Spinal cord (tissue), 10 donors: ENCODE measurements around the gene GRIK2. TPM values are rescaled to one million over a fixed set of nuclear protein-coding genes. Genes with fewer than 3 reads are reported as not detected.

Source experiments
- DNase-seq, 6 donors: peaks; one replicate each; pipeline versions ENCODE4 v3.0.0 to v3.0.0-alpha.2; 2013 to 2015; ENCODE audit warnings: low spot score in 6 of 6, low read depth in 4 of 6
- H3K27ac ChIP-seq: one replicate; pipeline ENCODE4 v1.5.1; 2013; ENCODE audit warnings: low read depth, low read length, control low read depth
- H3K27me3 ChIP-seq: one replicate; pipeline ENCODE4 v1.6.1; 2013; ENCODE audit warnings: low read length; ENCODE audit not compliant: control insufficient read depth, insufficient read depth
- H3K36me3 ChIP-seq: one replicate; pipeline ENCODE4 v1.6.1; 2013; ENCODE audit warnings: low read length; ENCODE audit not compliant: control insufficient read depth, insufficient read depth
- H3K4me1 ChIP-seq: one replicate; pipeline ENCODE4 v1.6.1; 2013; ENCODE audit warnings: low read length; ENCODE audit not compliant: control insufficient read depth, insufficient read depth
- H3K4me3 ChIP-seq: one replicate; pipeline ENCODE4 v1.5.1; 2013; ENCODE audit warnings: low read depth, low read length, control low read depth
- H3K9me3 ChIP-seq: one replicate; pipeline ENCODE4 v1.6.1; 2013; ENCODE audit warnings: low read length; ENCODE audit not compliant: control insufficient read depth, insufficient read depth
- WGBS: methylation state at CpG from one replicate; pipeline ENCODE4 v1.1.5; 2013; ENCODE audit warnings: missing lambda C conversion rate; ENCODE audit not compliant: insufficient coverage; 5-methylcytosine and 5-hydroxymethylcytosine counted together
- polyA plus RNA-seq, 2 donors: library from polyadenylated mRNA; unstranded; fragments of 120-200 nt; gene quantifications; one replicate each; pipeline ENCODE4 v1.2.1, GENCODE V29; 2013; ENCODE audit not compliant: insufficient read length in 2 of 2
- total RNA-seq, 2 donors: library from RNA; depleted of rRNA in 1 of 2; stranded (reverse); fragments of 120-200 nt in 1 of 2; fragments of >200 nt in 1 of 2; gene quantifications; one replicate each; pipeline versions ENCODE4 v1.2.3 to v1.2.4, GENCODE V29; 2013 to 2014
- donor health status: healthy.

GRIK2 gene
- total and polyA plus RNA-seq, 4 donors, result 25.3 to 92.4 (median 54.7) TPM

- Histone ChIP-seq H3K27me3 (no peaks in the 10 kb centered on the region), H3K36me3 (no peaks in the 10 kb centered on the region), H3K4me1 (no peaks in the 10 kb centered on the region), H3K27ac (no peak overlapping the region), H3K9me3 (no peaks in the 10 kb centered on the region), H3K4me3 (no peak overlapping the region)
- DNase-seq, result no peak
Measured at GRCh38 chr6:101413773-101414172, 20.3 kb downstream of the GRIK2 start.

- H3K9me3 ChIP-seq, result no peaks in the 10 kb centered on the region
- no peak overlapping the region for H3K27ac ChIP-seq
- H3K27me3 ChIP-seq, result no peaks in the 10 kb centered on the region
- WGBS, result no CpG with 5 or more reads among the region's 1 CpG
- H3K36me3 ChIP-seq, result no peaks in the 10 kb centered on the region
- H3K4me1 ChIP-seq, result no peaks in the 10 kb centered on the region
- peak in 1 of 6 donors; percentile 54 for DNase-seq
- no peak overlapping the region for H3K4me3 ChIP-seq
Measured at GRCh38 chr6:101417900-101418299, 24.4 kb downstream of the GRIK2 start.

- no peaks in the 10 kb centered on the region for H3K27me3 ChIP-seq
- H3K4me1 ChIP-seq, result no peaks in the 10 kb centered on the region
- no peaks in the 10 kb centered on the region for H3K36me3 ChIP-seq
- no peak for DNase-seq
- no peak overlapping the region for H3K4me3 ChIP-seq
- H3K27ac ChIP-seq, result no peak overlapping the region
- WGBS, result no CpG with 5 or more reads among the region's 1 CpG
- H3K9me3 ChIP-seq, result no peaks in the 10 kb centered on the region
Measured at GRCh38 chr6:101422251-101422650, 28.7 kb downstream of the GRIK2 start.

- no CpG with 5 or more reads among the region's 1 CpG for WGBS
Measured at GRCh38 chr6:101422811-101423210, 29.3 kb downstream of the GRIK2 start.

DNA sequence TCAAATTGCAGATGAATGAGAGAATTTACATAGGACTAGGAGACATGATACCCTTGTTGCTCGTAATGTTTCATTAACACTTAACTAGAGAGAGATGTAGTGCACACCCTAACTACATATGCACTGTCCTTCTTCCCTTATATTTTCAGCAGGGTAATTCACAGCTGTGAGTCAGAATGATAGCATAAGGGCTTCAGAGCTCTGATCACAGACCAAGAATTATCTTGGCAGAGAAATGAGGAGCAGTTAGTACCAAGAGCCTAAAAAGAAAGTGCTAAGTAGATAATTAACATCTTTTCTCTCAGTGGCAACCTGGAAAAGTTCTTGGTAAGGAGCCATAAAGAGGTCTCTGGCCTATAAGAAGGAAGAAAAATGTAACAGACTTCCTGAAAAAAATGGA lies 35.8 kb downstream of the GRIK2 start:
- DNase-seq, result peak in 2 of 6 donors; percentile 49 to 87
- H3K4me3 ChIP-seq, result no peak overlapping the region
- H3K4me1 ChIP-seq, result no peaks in the 10 kb centered on the region
- H3K27me3 ChIP-seq, result no peaks in the 10 kb centered on the region
- H3K36me3 ChIP-seq, result peaks cover 3% of the 10 kb centered on the region
- WGBS, result no CpG with 5 or more reads among the region's 1 CpG
- no peaks in the 10 kb centered on the region for H3K9me3 ChIP-seq
- no peak overlapping the region for H3K27ac ChIP-seq

More at GRCh38 chr6:101422811-101423210, 29.3 kb downstream of the GRIK2 start:
- no peaks in the 10 kb centered on the region for H3K27me3 ChIP-seq
- H3K9me3 ChIP-seq, result no peaks in the 10 kb centered on the region
- H3K4me1 ChIP-seq, result no peaks in the 10 kb centered on the region
- no peak overlapping the region for H3K27ac ChIP-seq
- peak in 1 of 6 donors; percentile 78 for DNase-seq
- H3K36me3 ChIP-seq, result no peaks in the 10 kb centered on the region
- H3K4me3 ChIP-seq, result no peak overlapping the region

DNA sequence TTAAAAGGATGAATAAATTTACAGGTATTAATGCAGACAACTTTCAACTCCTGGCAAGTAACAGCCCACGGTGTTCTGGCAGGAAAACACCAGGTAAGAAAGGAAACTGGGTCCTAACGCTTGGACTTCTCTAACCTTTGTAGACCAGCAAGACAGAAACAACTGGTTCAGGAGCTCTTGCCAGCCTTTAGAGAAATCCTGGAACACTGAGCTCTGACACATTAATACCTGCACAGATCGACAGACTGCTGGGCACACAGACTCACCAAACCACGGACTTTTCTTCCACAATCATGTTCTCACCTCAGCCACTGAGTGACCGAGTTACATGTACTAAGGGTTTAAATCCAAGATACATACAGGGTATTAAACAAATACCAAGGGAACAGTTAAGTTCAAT lies 36.3 kb downstream of the GRIK2 start:
- Histone ChIP-seq H3K4me1 (no peaks in the 10 kb centered on the region), H3K27me3 (no peaks in the 10 kb centered on the region), H3K36me3 (peaks cover 3% of the 10 kb centered on the region), H3K4me3 (no peak overlapping the region), H3K27ac (no peak overlapping the region), H3K9me3 (no peaks in the 10 kb centered on the region)
- WGBS, result 83% methylated on average over 5 of the region's 5 CpGs
- no peak for DNase-seq

DNA sequence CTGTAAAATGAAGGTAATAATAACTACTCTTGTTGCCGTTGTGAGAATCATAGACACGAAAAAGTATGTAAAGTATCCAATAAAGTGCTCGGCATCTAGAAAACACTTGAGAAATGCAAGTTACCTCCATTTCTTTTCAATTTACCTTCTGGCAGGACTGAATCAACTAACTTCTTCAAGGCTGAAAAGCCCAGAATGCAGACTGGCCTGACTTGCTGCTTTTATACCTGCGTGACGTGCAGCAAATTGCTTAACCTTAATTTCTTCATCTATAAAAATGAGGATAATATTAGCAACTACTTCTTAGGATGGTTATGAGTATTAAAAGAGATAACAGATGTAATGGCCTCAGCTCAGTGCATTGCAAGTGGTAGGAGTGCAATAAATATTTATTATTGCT lies 39.6 kb downstream of the GRIK2 start:
- WGBS, result 100% methylated on average over 3 of the region's 5 CpGs
- Histone ChIP-seq H3K4me1 (no peaks in the 10 kb centered on the region), H3K27ac (no peak overlapping the region), H3K4me3 (no peak overlapping the region), H3K9me3 (no peaks in the 10 kb centered on the region), H3K27me3 (no peaks in the 10 kb centered on the region), H3K36me3 (peaks cover 3% of the 10 kb centered on the region)
- no peak for DNase-seq

DNA sequence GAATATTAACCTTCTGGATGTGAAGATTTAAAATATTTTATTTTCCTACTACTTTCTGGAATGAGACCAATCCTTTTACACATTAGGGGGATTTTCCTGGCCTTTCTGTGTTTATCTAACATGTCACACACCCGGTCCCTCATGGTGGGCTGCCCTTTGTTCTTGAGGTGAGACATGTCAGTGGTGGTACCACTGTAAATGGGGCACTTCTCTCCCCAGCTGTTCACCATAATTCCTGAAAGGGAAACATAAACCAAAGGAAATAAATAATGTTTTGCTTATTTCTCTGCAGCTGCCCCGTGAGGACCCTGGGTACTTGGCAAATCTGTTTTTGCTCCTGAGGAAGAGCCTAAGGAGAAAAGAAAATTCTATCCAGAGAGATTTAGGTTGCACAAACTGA lies 41.1 kb downstream of the GRIK2 start:
- Histone ChIP-seq H3K36me3 (peaks cover 3% of the 10 kb centered on the region), H3K4me1 (no peaks in the 10 kb centered on the region), H3K4me3 (no peak overlapping the region), H3K27me3 (no peaks in the 10 kb centered on the region), H3K9me3 (no peaks in the 10 kb centered on the region), H3K27ac (no peak overlapping the region)
- no CpG with 5 or more reads among the region's 2 CpGs for WGBS
- DNase-seq, result no peak

GRCh38 chr6:101435038-101435437 lies 41.5 kb downstream of the GRIK2 start:
- DNase-seq, result no peak
- no peaks in the 10 kb centered on the region for H3K4me1 ChIP-seq
- WGBS, result no CpG with 5 or more reads among the region's 1 CpG
- no peak overlapping the region for H3K27ac ChIP-seq
- peaks cover 3% of the 10 kb centered on the region for H3K36me3 ChIP-seq
- H3K27me3 ChIP-seq, result no peaks in the 10 kb centered on the region
- H3K4me3 ChIP-seq, result no peak overlapping the region
- no peaks in the 10 kb centered on the region for H3K9me3 ChIP-seq

- Histone ChIP-seq H3K27ac (no peak overlapping the region), H3K4me3 (no peak overlapping the region), H3K4me1 (no peaks in the 10 kb centered on the region), H3K36me3 (no peaks in the 10 kb centered on the region), H3K27me3 (no peaks in the 10 kb centered on the region), H3K9me3 (no peaks in the 10 kb centered on the region)
- no CpG with 5 or more reads among the region's 1 CpG for WGBS
- no peak for DNase-seq
Measured at GRCh38 chr6:101439790-101440189, 46.3 kb downstream of the GRIK2 start.
